ENCODE measurements around the gene SCUBE1. TPM values are rescaled to one million over a fixed set of nuclear protein-coding genes. Genes with fewer than 3 reads are reported as not detected.

Gene SCUBE1
- total RNA-seq, 4 donors from 2014 or later, result 81.3 to 214 (median 141) TPM

- 81 to 87% methylated on average over 23 of the region's 23 CpGs for WGBS, 2 donors
- no peak overlapping the region for H3K4me3 ChIP-seq
- H3K4me1 ChIP-seq, result peaks cover 0 to 26% (median 5%) of the 10 kb centered on the region in 4 donors
- no peak overlapping the region for H3K27ac ChIP-seq
- DNase-seq (ENCODE audit: low spot score in 2 of 2), result no peak
- H3K36me3 ChIP-seq, result peaks cover 0 to 77% (median 2%) of the 10 kb centered on the region in 3 donors
- no peaks in the 10 kb centered on the region for H3K27me3 ChIP-seq
- TF ChIP-seq EP300 (IDR thresholded peaks at IDR 0.05) (no peak), POLR2A (IDR thresholded peaks at IDR 0.05) (no peak)
- TF ChIP-seq, protein P1, sequence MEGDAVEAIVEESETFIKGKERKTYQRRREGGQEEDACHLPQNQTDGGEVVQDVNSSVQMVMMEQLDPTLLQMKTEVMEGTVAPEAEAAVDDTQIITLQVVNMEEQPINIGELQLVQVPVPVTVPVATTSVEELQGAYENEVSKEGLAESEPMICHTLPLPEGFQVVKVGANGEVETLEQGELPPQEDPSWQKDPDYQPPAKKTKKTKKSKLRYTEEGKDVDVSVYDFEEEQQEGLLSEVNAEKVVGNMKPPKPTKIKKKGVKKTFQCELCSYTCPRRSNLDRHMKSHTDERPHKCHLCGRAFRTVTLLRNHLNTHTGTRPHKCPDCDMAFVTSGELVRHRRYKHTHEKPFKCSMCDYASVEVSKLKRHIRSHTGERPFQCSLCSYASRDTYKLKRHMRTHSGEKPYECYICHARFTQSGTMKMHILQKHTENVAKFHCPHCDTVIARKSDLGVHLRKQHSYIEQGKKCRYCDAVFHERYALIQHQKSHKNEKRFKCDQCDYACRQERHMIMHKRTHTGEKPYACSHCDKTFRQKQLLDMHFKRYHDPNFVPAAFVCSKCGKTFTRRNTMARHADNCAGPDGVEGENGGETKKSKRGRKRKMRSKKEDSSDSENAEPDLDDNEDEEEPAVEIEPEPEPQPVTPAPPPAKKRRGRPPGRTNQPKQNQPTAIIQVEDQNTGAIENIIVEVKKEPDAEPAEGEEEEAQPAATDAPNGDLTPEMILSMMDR (IDR thresholded peaks at IDR 0.05), result no peak
- H3K9me3 ChIP-seq, result no peaks in the 10 kb centered on the region
Measured at GRCh38 chr22:43166132-43166930, 176.8 kb downstream of the SCUBE1 start.

- 48 to 49% methylated on average over 16 of the region's 16 CpGs for WGBS, 2 donors
- Histone ChIP-seq H3K27ac (no peak overlapping the region), H3K4me3 (no peak overlapping the region), H3K27me3 (no peaks in the 10 kb centered on the region), H3K4me1 (peaks cover 0 to 35% (median 5%) of the 10 kb centered on the region in 4 donors), H3K36me3 (peaks cover 0 to 76% (median 0%) of the 10 kb centered on the region in 3 donors), H3K9me3 (no peaks in the 10 kb centered on the region)
- DNase-seq (ENCODE audit: low spot score in 2 of 2), result no peak
- TF ChIP-seq, protein P1 (IDR thresholded peaks at IDR 0.05), result no peak
- no peak for TF ChIP-seq POLR2A (IDR thresholded peaks at IDR 0.05)
- TF ChIP-seq EP300 (IDR thresholded peaks at IDR 0.05), result no peak
Measured at GRCh38 chr22:43164636-43165035, 178.5 kb downstream of the SCUBE1 start.

- TF ChIP-seq, protein P1 (IDR thresholded peaks at IDR 0.05), result no peak
- TF ChIP-seq POLR2A (IDR thresholded peaks at IDR 0.05) (no peak), EP300 (IDR thresholded peaks at IDR 0.05) (no peak)
- 74 to 77% methylated on average over 10 to 16 of the region's 18 CpGs for WGBS, 2 donors
- no peaks in the 10 kb centered on the region for H3K9me3 ChIP-seq
- no peak overlapping the region for H3K4me3 ChIP-seq
- peak overlapping the region in 3 of 4 donors; percentile 34 to 74 (median 70) for H3K27ac ChIP-seq
- H3K36me3 ChIP-seq, result peaks cover 0 to 70% (median 0%) of the 10 kb centered on the region in 3 donors
- no peak for DNase-seq (ENCODE audit: low spot score in 2 of 2)
- peaks cover 0 to 48% (median 5%) of the 10 kb centered on the region in 4 donors for H3K4me1 ChIP-seq
- no peaks in the 10 kb centered on the region for H3K27me3 ChIP-seq
Measured at GRCh38 chr22:43163241-43163795, 179.9 kb downstream of the SCUBE1 start.

DNA sequence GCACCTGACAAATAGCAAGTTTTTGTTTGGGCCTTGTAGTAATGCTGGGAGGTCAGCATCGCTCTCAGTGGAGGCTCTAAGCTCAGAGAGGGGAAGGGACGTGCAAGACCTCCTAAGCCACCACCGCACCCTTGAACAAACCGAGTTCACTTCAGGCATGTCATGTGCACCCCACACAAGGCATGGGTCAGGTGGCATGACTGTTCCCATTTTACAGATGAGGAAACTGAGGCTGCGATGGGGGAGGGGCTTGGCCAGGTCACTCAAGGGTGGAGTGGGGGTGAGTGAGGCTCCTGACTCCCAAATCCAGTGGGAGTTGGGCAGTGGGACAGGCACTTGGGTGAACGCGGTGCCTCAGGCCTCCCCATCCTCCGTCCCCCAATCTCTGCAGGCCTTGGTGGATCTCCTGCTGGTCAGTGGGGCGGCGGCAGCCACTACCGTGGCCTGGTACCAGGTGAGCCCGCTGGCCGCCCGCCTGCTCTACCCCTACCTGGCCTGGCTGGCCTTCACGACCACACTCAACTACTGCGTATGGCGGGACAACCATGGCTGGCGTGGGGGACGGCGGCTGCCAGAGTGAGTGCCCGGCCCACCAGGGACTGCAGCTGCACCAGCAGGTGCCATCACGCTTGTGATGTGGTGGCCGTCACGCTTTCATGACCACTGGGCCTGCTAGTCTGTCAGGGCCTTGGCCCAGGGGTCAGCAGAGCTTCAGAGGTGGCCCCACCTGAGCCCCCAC lies 180.6 kb downstream of the SCUBE1 start:
- no peak for DNase-seq (ENCODE audit: low spot score in 2 of 2)
- 92% methylated on average over 15 to 24 of the region's 24 CpGs for WGBS, 2 donors
- Histone ChIP-seq H3K36me3 (peaks cover 0 to 63% (median 0%) of the 10 kb centered on the region in 3 donors), H3K9me3 (no peaks in the 10 kb centered on the region), H3K27me3 (no peaks in the 10 kb centered on the region), H3K4me3 (no peak overlapping the region), H3K4me1 (peaks cover 0 to 55% (median 7%) of the 10 kb centered on the region in 4 donors), H3K27ac (no peak overlapping the region)
- TF ChIP-seq POLR2A (IDR thresholded peaks at IDR 0.05), result no peak
- TF ChIP-seq, protein P1 (IDR thresholded peaks at IDR 0.05), result no peak
- TF ChIP-seq EP300 (IDR thresholded peaks at IDR 0.05), result no peak
